Epithelial cell of proximal tubule (primary cell): ENCODE data around the gene SELENOK. TPM values are rescaled to one million over a fixed set of nuclear protein-coding genes. Genes with fewer than 3 reads are reported as not detected.

Source experiments
- DNase-seq: peaks from one replicate; pipeline ENCODE4 v3.0.0-alpha.2; 2011; ENCODE audit warnings: low read depth
- H3K4me3 ChIP-seq: 2 replicates; pipeline ENCODE4 v1.5.1; 2011; ENCODE audit warnings: low read depth, mild to moderate bottlenecking, low read length
- CTCF ChIP-seq: conservative IDR thresholded peaks from 2 replicates; pipeline ENCODE4 v1.5.1; 2012; ENCODE audit warnings: low read depth, mild to moderate bottlenecking, low read length
- total RNA-seq: library from RNA; depleted of rRNA; stranded (reverse); fragments of >200 nt; gene quantifications from 2 replicates; pipeline ENCODE4 v1.2.3, GENCODE V29; 2015

The SELENOK gene
- total RNA-seq, 1 donor from 2014 or later = 49.9 TPM

- no peak for DNase-seq
- no peak overlapping the region for H3K4me3 ChIP-seq
- TF ChIP-seq CTCF = no peak
Observed at GRCh38 chr3:53884623-53885022, 7.0 kb downstream of the SELENOK start.

GRCh38 chr3:53883008-53883407 lies 8.7 kb downstream of the SELENOK start:
- no peak for DNase-seq
- no peak for TF ChIP-seq CTCF
- H3K4me3 ChIP-seq = no peak overlapping the region

GRCh38 chr3:53881691-53882593 lies 9.7 kb downstream of the SELENOK start, which contains the start of gene ACTR8:
TSS of gene ACTR8 (minus strand) at chr3:53882152. CDS start at chr3:53882101, 51 bp downstream.
- DNase-seq = no peak
- TF ChIP-seq CTCF = peak; percentile 24

GRCh38 chr3:53880396-53881345 lies 11.0 kb downstream of the SELENOK start:
- DNase-seq = no peak
- TF ChIP-seq CTCF = no peak
- peak overlapping the region; percentile 84 for H3K4me3 ChIP-seq

More at GRCh38 chr3:53881691-53882593, 9.7 kb downstream of the SELENOK start, which contains the start of gene ACTR8:
- peak within 1 kb of the TSS; percentile 84 for H3K4me3 ChIP-seq

GRCh38 chr3:53865732-53866499 lies 25.7 kb downstream of the SELENOK start:
- H3K4me3 ChIP-seq = no peak overlapping the region
- no peak for TF ChIP-seq CTCF
- DNase-seq = no peak

GRCh38 chr3:53863145-53863544 lies 28.5 kb downstream of the SELENOK start:
- no peak for DNase-seq
- TF ChIP-seq CTCF = no peak
- no peak overlapping the region for H3K4me3 ChIP-seq
